ENCODE data around the gene UPK3A. TPM values are rescaled to one million over a fixed set of nuclear protein-coding genes. Genes with fewer than 3 reads are reported as not detected.
A peak's percentile ranks its signal among the peaks of the same experiment; 100 is the strongest.

The UPK3A gene
- total RNA-seq, 1 experiment from 2014 or later, result not detected

DNA sequence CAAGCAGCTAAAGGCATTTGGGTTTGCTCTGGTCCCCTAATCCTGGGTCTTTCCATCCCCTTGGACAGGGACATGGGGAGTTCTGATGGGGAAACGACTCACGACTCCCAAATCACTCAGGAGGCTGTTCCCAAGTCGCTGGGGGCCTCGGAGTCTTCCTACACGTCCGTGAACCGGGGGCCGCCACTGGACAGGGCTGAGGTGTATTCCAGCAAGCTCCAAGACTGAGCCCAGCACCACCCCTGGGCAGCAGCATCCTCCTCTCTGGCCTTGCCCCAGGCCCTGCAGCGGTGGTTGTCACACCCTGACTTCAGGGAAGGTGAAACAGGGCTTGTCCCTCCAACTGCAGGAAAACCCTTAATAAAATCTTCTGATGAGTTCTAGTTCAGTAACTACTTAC lies 10.7 kb downstream of the UPK3A start:
- in situ Hi-C loops (cut with HindIII; ENCODE audit: low pct_unique_long_range_greater_than_20kb, low sequenced_read_pairs), result no loop called here
- no peak for DNase-seq (ENCODE audit: low read depth, low spot score)

DNA sequence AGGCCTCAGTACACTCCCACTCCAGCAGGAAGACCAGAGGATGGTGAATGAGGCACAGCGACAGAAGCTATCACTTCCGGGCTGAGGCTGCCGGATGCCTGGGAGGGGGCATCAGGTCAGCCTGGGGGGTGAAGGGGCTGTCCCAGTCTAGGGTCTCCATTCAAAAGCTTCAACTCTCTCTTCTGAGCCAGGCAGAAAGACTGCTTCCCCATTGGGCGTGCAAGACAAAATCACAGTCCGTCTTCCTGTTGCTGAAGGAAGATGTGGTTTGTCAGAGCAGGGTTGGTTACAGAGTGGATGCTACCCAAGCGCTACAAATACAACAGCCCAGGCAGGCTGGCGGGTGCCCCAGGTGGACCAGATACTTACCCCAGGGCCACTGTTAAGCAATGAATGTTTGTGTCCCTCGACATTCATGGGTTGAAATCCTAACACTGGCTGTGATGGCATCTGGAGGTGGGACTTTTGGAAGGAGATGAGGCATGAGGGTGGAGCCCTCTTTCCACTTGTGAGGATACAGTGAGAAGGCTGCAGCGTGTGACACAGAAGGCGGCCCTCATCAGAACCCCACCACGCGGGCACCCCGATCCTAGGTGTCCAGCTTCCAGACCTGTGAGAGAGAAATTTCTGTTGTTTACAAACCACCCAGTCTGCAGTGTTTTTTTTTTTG lies 12.0 kb downstream of the UPK3A start:
- no peak for DNase-seq (ENCODE audit: low read depth, low spot score)
- in situ Hi-C loops (cut with HindIII; ENCODE audit: low pct_unique_long_range_greater_than_20kb, low sequenced_read_pairs), result no loop called here

DNA sequence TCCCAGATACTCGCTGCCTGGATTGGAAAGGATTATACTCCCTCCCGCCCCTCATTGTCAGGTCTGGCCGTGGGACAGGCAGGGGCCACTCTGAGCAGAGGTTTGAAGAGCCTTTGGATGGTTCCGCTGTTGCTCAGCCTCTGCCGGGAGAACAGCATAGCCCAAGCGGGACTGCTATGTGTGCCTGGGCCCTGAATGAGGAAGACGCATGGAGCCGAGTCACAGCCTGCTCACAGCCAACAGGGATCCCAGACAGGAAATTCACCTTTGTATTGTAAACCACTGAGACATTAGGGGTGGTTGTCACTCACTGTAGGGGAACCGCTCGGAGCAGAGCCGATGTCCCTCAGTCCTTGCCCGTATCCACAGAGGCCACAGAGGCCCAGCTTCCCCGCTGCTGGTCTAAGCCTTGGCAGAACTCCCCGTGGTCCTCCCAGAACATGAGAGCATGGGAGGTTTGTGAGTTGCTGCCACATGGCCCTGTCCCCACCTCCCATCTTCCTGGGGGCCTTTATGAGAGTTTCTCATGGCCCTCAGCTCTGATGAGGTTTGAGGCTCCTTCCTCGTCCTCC lies 14.3 kb downstream of the UPK3A start:
- in situ Hi-C loops (cut with HindIII; ENCODE audit: low pct_unique_long_range_greater_than_20kb, low sequenced_read_pairs), result no loop called here
- no peak for DNase-seq (ENCODE audit: low read depth, low spot score)

DNA sequence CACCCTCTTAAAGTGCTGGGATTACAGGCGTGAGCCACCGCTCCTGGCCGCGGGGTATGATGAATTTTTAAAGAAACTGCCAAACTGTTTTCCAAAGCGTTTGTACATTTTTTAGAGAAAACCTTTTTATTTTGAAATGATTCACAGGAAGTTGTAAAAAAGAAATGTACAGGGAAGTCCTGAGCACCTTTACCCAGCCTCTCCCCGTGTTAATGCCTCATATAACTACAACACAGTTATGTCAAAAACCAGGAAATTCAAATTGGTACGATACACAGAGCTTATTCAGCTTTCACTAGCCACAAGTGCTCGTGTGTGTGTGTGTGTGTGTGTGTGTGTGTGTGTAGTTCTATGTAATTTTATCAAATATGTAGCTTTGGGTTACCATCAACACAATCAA lies 18.0 kb downstream of the UPK3A start:
- in situ Hi-C loops (cut with HindIII; ENCODE audit: low pct_unique_long_range_greater_than_20kb, low sequenced_read_pairs), result no loop called here
- no peak for DNase-seq (ENCODE audit: low read depth, low spot score)

DNA sequence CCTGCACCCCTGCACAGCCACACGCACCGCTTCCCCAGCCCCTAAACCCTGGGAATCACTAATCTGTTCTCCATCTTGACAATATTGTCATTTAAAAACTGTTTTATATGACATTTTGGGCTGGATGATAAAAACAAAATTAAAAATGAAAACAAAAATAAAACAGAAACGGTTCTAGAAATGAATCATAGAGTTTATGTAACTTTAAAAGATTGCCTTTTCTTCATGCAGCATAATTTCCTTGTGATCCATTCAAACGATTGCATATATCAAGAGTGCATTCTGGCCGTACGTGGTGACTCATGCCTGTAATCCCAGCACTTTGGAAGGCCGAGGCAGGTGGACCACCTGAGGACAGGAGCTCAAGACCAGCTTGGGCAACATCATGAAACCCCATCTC lies 18.4 kb downstream of the UPK3A start:
- no peak for DNase-seq (ENCODE audit: low read depth, low spot score)
- in situ Hi-C loops (cut with HindIII; ENCODE audit: low pct_unique_long_range_greater_than_20kb, low sequenced_read_pairs), result no loop called here

DNA sequence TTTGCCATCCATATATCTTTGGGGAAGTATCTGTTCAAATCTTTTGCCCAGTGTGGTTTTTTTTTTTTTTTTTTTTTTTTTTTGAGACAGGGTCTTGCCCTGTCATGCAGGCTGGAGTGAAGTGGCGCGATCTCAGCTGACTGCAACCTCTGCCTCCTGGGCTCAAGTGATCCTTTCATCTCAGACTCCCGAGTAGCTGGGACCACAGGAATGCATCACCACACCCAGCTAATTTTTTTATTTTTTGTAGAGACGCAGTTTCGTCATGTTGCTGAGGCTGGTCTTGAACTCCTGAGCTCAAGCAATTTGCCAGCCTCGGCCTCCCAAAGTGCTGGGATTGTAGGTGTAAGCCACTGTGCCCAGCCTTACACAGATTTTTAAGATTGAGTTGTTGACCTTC lies 20.2 kb downstream of the UPK3A start:
- in situ Hi-C loops (cut with HindIII; ENCODE audit: low pct_unique_long_range_greater_than_20kb, low sequenced_read_pairs), result no loop called here
- peak; percentile 36 for DNase-seq (ENCODE audit: low read depth, low spot score)

DNA sequence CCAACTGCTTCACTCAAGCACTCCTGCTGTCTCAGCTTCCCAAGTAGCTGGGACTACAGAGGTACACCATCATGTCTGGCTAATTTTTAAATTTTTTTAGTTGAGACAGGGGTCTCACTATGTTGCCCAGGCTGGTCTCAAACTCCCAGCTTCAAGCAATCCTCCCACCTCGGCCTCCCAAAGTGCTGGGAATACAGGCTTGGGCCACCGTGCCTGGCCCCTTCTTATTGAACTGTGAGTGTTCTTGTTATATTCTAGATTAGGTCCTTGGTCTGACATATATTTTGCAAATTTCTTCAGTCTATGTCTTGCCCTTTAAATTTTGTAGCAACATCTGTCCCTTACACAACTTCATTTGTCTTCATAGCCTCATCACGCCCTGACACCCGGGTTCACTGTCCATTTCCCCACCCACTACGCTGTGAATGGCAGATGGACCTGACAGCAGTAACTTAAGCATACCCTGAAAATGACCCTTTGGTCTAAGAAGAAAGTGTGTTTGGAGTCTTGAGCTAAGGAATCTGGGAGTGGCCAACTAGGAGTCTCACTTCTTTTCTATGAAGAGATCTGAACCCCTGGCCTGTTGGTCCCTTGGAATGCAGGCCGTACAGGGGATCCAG lies 20.8 kb downstream of the UPK3A start:
- in situ Hi-C loops (cut with HindIII; ENCODE audit: low pct_unique_long_range_greater_than_20kb, low sequenced_read_pairs), result no loop called here
- no peak for DNase-seq (ENCODE audit: low read depth, low spot score)

DNA sequence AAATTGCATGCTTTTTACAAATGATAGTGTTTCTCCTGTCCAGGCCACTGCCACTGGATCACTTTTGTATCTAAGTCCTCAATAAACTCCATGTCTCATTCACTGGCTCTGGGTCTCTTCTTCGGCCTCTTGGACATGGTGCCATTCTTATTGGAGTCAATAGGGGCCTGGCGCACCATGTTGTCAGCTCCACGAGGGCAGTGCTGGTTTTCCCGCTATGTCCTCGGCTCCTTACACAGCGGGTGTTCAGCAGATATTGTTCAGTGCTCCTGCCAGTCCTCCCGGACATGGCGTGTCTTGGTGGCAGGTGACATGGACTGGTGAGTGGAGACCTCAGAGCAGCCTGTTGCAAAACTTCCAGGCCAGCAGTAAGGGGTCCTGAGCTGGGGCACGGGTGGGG lies 21.4 kb downstream of the UPK3A start:
- DNase-seq (ENCODE audit: low read depth, low spot score), result no peak
- in situ Hi-C loops (cut with HindIII; ENCODE audit: low pct_unique_long_range_greater_than_20kb, low sequenced_read_pairs), result no loop called here

DNA sequence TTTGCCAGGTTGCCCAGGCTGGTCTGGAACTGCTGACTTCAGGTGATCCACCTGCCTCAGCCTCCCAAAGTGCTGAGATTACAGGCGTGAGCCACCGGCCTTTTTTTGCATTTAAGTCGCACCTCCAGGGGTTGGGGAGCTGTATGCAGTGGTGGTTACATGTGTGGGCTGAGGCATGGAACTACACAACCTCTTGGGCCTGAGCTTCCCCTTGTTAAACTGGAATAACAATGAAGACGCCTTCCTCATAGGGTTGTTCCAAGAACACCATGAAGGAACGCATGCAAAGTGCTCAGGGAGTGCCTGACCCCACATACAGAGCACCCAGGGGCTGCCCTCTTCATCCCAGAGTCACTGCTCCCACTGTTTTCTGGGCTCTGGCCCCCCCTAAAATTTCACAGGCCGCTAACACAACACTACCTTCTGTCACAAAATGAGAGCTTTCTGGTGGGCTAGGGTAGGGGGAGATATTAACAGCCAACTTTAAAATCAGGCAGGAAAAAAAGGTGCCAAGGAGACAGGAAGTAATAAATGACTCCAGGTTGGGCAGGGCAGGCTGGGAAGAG lies 23.7 kb downstream of the UPK3A start:
- in situ Hi-C loops (cut with HindIII; ENCODE audit: low pct_unique_long_range_greater_than_20kb, low sequenced_read_pairs), result no loop called here
- no peak for DNase-seq (ENCODE audit: low read depth, low spot score)

DNA sequence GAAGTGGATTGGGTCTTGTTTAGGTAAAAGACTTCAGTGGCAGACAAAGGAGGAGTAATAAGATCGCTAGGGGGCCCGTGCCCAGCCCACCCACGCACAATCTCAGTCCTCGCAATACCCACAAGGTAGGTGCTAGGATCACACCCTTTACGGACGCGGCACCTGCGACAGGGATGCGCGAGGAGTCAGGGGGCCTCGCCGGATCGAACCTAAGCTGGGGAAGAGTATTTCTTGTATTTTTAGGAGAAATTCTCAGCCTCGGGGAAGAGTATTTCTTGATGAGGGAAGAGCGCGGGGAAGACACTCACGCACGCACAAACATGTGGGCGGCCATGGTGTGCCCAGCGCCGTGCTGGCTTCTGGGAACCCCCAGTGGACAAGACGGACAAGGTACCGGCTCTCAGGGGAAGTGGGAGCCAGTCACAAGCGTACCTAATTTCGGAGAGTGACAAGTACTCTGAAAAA lies 24.2 kb downstream of the UPK3A start:
- no peak for DNase-seq (ENCODE audit: low read depth, low spot score)
- in situ Hi-C loops (cut with HindIII; ENCODE audit: low pct_unique_long_range_greater_than_20kb, low sequenced_read_pairs), result no loop called here

DNA sequence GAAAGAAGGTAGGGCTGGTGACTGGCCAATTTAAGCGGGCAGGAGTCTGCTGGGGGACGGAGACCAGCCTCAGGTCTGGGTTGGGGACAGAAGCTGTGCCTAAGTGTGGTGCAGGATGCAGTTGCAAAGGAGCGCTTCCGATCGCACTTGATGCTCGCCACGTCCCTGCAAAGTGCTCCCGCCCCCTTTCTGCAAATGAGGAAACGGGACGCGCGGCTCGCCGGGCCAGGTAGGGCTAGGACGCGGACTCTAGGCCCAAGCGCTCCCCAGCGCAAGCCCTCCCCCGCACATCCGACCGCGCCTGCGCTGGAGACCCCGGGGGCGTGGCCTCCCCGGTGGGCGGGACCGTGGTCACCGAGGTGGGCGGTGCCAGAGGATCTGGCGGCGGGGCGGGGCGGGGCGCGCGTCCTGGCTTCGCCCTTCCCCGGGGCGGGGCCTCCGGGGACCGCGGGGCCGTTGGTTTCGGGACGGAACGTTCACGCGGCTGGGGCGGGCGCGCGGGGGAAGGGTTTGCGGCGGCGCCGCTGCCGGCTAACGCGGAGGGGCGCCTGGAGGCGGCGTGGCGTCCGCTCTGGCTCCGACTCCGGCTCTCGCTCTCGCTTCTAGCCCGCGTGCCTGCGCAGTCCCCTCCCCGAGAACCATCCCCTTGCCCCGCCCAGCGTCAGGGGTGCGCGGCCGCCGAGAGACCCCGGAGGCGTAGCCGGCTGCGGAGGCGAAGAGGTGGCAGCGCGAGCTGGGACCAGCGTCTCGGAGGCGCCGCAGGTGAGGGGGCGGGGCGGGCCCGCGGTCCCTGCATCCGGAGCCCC lies 24.9 kb downstream of the UPK3A start, which contains the start of gene FAM118A:
Gene FAM118A, plus strand, starts transcription at position 513 of the 806 bp plus-strand sequence. CDS start 12,446 bp downstream, outside the sequence.
- in situ Hi-C loops (cut with HindIII; ENCODE audit: low pct_unique_long_range_greater_than_20kb, low sequenced_read_pairs), result no loop called here
- DNase-seq (ENCODE audit: low read depth, low spot score), result peak; percentile 90

DNA sequence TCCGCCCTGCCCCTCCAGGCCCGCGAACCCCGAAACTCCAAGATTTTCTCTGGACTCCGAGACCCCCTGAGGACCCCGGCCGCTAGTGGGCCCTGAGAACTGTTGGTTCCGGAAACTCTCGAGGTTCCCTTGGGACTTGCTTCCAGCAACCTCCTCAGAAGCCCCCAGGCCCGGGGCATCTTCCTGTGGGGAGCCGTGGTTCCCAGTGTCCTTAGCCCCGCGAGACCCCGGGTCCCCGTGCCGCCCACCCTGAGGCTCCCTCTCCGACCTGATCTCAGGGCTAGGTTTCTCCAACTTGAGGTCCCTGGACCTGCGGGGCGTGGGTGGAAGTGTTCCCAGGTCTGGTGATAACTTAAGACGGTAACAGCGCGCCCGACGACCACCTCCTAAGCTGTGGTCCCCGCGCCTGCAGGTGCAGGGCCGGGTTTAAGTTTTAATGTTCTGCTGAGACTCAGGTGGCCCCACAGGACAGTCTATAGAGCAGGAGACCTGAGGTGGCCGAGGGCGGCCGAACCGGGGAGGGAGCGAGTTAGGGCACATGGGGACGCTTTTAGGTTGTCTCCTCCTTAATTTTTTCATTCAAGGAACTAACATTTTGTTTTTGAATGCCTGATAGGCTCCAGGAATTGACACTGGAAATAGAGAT lies 25.7 kb downstream of the UPK3A start:
- in situ Hi-C loops (cut with HindIII; ENCODE audit: low pct_unique_long_range_greater_than_20kb, low sequenced_read_pairs), result no loop called here
- DNase-seq (ENCODE audit: low read depth, low spot score), result no peak

DNA sequence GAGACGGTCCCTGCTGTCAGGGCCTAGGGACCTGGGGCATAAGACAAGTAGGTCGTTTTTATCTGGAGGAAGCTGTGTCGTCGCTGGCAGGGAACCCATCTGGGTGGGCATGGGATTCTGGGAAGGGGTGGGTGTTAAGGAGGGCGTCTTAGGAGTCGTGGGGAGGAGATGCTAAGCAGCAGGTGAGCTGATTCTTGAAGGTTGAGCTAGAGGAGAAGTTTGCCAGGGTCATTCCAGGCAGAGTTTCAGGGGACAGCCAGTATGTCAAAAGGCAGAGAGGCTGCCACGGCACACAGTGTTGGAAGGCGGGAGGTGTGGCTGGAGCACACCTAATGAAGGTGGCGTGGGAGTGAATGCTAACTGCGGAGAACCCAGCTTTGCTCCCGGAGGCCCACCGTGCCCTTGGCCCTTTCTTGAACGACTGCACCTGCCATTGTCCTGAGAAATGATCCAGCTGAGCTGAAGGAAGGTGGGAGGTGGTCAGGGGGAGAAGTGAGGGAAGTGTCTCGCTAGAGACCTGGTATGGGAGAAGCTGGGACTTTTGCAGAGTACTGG lies 26.3 kb downstream of the UPK3A start:
- in situ Hi-C loops (cut with HindIII; ENCODE audit: low pct_unique_long_range_greater_than_20kb, low sequenced_read_pairs), result no loop called here
- no peak for DNase-seq (ENCODE audit: low read depth, low spot score)

DNA sequence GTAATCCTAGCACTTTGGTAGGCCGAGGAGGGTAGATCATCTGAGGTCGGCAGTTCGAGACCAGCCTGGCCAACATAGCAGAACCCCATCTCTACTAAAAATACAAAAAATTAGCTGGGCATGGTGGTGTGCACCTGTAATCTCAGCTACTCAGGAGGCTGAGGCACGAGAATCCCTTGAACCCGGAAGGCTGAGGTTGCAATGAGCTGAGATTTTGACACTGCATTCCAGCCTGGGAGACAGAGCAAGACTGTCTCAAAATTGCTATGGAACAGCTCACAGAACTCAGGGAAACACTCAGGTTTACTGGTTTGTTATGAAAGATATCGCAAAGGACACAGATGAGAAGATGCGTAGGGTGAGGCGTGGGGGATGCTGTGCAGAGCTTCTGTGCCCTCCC lies 27.7 kb downstream of the UPK3A start:
- no peak for DNase-seq (ENCODE audit: low read depth, low spot score)
- in situ Hi-C loops (cut with HindIII; ENCODE audit: low pct_unique_long_range_greater_than_20kb, low sequenced_read_pairs), result no loop called here

DNA sequence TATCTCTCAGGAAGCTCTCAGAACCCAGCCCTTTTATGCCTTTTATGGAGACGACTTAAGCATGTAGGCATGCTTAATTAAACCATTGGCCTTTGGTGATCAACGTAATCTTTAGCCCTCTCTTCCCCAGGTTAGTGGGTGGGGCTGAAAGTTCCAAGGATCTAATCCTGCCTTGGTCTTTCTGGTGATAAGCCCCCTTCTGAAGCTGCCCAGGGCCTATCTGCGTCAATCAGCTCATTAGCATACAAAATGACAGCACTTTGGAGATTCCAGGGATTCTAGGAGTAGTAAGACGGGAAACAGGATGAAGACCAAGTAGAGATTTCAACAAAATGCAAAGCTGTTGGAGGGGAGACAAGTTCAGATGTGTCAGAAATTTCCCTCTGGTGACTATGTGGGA lies 28.1 kb downstream of the UPK3A start:
- no peak for DNase-seq (ENCODE audit: low read depth, low spot score)
- in situ Hi-C loops (cut with HindIII; ENCODE audit: low pct_unique_long_range_greater_than_20kb, low sequenced_read_pairs), result no loop called here

DNA sequence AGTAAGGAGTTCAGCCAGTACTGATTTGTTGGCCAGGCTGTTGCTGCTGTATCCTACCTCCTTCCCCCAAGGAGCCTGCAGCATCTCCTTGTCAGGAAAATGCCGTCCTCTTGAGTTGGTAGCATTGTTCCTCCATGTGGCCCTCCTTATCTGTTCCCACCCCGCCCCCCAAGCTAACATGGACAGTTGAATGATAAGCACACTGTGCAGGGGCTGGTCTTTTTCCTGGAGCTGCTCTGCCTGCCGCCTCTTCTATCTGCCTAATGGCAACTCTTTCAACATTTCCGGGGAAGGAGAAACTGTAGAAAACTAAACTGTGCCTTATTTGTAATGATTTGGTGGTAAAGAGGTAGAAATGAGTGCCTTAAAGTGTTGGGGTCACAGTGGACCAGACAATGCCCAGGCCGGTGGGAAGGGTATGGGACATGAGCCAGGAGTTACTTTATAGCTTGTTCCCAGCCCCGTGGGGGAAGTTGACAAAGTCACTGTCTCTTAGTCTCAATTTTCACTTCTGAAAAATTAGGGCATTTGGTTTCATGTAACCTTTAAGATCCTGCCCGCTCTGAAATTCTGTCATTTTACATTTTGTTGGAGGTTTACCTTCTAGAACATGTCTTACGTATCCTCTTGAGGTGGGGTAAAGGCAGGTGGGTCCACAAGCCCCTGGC lies 29.4 kb downstream of the UPK3A start:
- no peak for DNase-seq (ENCODE audit: low read depth, low spot score)
- in situ Hi-C loops (cut with HindIII; ENCODE audit: low pct_unique_long_range_greater_than_20kb, low sequenced_read_pairs), result no loop called here

DNA sequence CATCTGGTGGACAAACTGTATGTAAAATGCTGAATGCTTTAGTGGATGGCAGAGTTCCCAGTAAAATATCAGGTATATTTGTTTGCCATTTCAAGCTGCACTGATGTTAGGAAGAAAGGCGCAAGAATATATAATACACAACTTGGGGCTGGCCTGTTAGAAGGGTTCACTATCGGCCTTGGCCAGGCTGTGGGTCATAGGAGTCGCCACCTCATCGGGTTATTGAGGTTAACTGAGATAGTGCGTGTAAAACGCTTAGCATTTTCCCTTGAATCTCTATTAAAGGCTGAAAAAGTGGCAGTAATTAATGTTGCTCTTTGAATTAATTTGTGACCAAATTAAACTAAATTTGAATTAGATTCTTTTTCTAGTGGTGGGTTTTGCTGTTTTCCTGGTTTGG lies 30.0 kb downstream of the UPK3A start:
- in situ Hi-C loops (cut with HindIII; ENCODE audit: low pct_unique_long_range_greater_than_20kb, low sequenced_read_pairs), result no loop called here
- DNase-seq (ENCODE audit: low read depth, low spot score), result no peak
